ENCODE measurements around the gene MAPK7.

DNA sequence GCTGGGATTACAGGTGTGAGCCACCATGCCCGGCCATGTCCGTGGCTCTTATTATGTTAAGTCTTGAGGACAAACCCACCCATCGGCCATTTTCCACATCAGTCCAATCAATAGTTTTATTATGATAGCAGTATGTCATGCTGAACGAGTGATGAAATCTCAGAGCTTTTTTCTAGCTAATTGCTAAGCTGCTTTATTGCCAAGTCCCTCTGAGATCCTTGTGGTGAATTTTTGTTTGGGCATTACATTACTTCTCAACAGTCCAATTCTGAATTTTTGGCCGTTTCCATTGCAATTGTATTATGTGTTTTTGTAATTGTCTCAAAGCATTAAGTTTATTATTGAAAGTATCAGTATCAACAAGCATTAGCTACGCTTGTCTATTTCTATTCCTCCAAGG, 43.6 kb downstream of the MAPK7 start:
- TF ChIP-seq POLR2A (IDR thresholded peaks at IDR 0.05), result no peak
- no peak for TF ChIP-seq CTCF (IDR thresholded peaks at IDR 0.05 in 4 of 5, conservative IDR thresholded peaks at IDR 0.05 in 1 of 5)

Measured in gastrocnemius medialis (tissue), 4 donors.